ENCODE results near the gene ELMO3. TPM values are rescaled to one million over a fixed set of nuclear protein-coding genes. Genes with fewer than 3 reads are reported as not detected.

The ELMO3 gene
- total RNA-seq, 1 donor from 2014 or later = 6.9 TPM

DNA sequence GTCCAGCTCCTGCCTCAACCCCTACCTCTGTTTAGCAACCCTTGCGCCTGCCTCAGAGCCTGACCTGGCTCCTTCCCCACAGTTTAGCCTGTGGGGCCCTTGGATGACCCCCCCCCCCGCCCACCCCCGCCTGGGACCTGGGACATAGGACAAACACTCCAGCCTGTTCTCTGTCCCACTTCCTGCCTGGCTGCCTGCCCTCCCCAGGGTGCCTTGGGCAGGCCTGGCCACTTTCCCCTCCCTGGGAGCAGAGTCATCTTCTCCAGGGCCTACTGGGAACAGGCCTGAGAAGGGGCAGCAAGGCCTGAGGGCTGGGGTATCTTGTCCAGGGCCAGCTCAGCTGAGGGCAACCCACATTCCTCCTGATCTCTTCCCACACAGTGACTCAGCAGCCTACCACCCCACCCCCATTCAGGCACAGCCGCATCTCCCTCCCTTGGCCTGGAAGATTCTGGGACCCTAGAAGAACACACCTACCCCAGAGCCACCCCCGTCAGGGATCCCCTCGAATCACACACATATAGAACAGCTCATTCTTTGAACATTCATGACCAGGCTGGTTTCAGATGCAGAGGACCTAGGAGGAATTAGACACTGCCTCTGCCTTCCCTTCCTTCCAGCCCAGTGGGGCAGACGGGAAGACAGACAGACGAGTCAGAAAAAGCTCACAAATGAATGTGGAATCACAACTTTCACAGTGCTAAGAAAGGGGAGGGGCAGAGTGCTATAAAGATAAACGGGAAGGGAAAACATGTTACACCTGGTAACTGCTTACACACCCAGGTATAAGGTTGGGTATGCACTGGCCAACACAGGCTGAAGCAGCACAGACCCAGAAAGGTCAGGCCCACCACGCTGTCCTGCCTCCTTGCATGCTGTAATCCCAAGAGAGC, 42.3 kb downstream of the ELMO3 start:
- ATAC-seq (ENCODE audit: low read depth) (no peak), DNase-seq (no peak)
- TF ChIP-seq, protein P1, sequence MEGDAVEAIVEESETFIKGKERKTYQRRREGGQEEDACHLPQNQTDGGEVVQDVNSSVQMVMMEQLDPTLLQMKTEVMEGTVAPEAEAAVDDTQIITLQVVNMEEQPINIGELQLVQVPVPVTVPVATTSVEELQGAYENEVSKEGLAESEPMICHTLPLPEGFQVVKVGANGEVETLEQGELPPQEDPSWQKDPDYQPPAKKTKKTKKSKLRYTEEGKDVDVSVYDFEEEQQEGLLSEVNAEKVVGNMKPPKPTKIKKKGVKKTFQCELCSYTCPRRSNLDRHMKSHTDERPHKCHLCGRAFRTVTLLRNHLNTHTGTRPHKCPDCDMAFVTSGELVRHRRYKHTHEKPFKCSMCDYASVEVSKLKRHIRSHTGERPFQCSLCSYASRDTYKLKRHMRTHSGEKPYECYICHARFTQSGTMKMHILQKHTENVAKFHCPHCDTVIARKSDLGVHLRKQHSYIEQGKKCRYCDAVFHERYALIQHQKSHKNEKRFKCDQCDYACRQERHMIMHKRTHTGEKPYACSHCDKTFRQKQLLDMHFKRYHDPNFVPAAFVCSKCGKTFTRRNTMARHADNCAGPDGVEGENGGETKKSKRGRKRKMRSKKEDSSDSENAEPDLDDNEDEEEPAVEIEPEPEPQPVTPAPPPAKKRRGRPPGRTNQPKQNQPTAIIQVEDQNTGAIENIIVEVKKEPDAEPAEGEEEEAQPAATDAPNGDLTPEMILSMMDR (IDR thresholded peaks at IDR 0.05) = no peak
- intact Hi-C loops (cut with micrococcal nuclease) = loop anchor here (10.0 kb wide), 1 partner anchor 564 kb away; the partner anchor contains the start of genes RANBP10 and TSNAXIP1
- no peak overlapping the region for H3K27ac Mint-ChIP-seq
- H3K4me3 Mint-ChIP-seq = no peak overlapping the region
- H3K9me3 Mint-ChIP-seq = no peaks in the 10 kb centered on the region
- peaks cover 26% of the 10 kb centered on the region for H3K4me1 Mint-ChIP-seq
- no peaks in the 10 kb centered on the region for H3K27me3 Mint-ChIP-seq
- CTCF ChIA-PET = no interaction called here
- POLR2A ChIA-PET = interaction anchor here (0.9 kb wide), 1 partner anchor 9 kb away, joined by 3 read pairs; no protein-coding TSS in a partner anchor
- H3K36me3 Mint-ChIP-seq (ENCODE audit: low read depth) = peaks cover 27% of the 10 kb centered on the region

DNA sequence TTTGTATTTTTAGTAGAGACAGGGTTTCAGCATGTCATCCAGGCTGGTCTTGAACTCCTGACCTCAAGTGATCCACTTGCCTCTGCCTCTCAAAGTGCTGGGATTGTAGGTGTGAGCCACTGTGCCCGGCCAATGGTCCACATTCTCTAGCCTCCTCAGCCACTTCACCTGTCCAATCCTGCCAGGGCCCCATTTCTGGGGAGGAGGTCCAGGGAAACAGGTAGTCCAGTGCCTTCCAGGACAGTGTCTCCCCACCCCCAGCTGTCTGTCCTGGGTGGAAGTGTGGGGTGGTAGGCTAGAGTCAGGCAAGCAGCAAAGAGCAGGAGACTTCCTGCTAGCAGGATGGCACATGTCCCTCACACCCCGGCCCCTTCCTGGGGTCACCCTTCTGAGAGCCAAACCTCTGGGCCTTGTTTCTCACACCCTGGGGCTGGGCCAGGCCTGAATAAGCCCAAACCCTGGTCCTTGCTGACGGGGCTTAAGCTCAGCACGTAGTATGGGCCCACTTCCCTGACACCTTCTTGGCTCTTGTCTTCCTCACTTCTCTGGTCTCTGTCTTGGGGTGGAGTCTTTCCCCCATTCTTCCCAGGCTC, 43.3 kb downstream of the ELMO3 start:
- TF ChIP-seq, protein P1 (IDR thresholded peaks at IDR 0.05) = no peak
- ChIA-PET POLR2A (interaction anchor here (0.5 to 7.7 kb wide), 4 partner anchors 10 to 263 kb away, joined by 3 to 120 read pairs (median 4); partner anchors contain the start of gene TMEM208), CTCF (no interaction called here)
- Mint-ChIP-seq H3K27me3 (no peaks in the 10 kb centered on the region), H3K4me3 (no peak overlapping the region), H3K9me3 (no peaks in the 10 kb centered on the region), H3K27ac (peak overlapping the region; percentile 13), H3K36me3 (ENCODE audit: low read depth) (peaks cover 19% of the 10 kb centered on the region), H3K4me1 (peaks cover 27% of the 10 kb centered on the region)
- DNase-seq (no peak), ATAC-seq (ENCODE audit: low read depth) (no peak)
- intact Hi-C loops (cut with micrococcal nuclease) = loop anchor here (10.0 kb wide), 1 partner anchor 563 kb away; the partner anchor contains the start of genes RANBP10 and TSNAXIP1

DNA sequence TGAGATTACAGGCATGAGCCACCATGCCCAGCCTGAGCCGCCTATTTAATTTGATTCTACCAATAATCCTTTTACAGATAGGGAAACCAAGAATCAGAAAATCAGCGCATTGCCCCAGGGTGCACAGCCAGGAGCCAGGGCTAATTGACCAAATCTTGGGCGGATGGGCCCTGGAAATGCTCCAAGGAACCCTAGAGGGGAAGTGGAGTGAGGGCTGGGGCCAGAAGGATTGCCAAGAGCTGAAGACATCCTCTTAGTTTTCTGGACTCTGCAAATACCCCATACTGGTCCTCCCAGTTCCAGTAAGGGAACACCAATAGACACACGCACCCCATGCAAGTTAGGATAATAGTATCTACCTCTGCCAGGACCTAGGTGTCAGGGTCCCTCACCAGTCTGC, 44.5 kb downstream of the ELMO3 start:
- Mint-ChIP-seq H3K36me3 (ENCODE audit: low read depth) (peaks cover 8% of the 10 kb centered on the region), H3K4me1 (peaks cover 38% of the 10 kb centered on the region), H3K4me3 (no peak overlapping the region), H3K27me3 (no peaks in the 10 kb centered on the region), H3K27ac (peak overlapping the region; percentile 92), H3K9me3 (no peaks in the 10 kb centered on the region)
- no peak for DNase-seq
- TF ChIP-seq, protein P1 (IDR thresholded peaks at IDR 0.05) = no peak
- no peak for ATAC-seq (ENCODE audit: low read depth)
- ChIA-PET POLR2A (interaction anchor here (0.9 to 7.7 kb wide), 6 partner anchors 12 to 245 kb away, joined by 3 to 120 read pairs (median 6); partner anchors contain the start of genes ELMO3, PLEKHG4 and TMEM208), CTCF (interaction anchor here (0.9 to 1.3 kb wide), 2 partner anchors 16 to 18 kb away, joined by 3 to 9 read pairs; partner anchors contain the start of gene TMEM208)
- intact Hi-C loops (cut with micrococcal nuclease) = loop anchor here (10.0 kb wide), 1 partner anchor 561 kb away; the partner anchor contains the start of genes RANBP10 and TSNAXIP1

DNA sequence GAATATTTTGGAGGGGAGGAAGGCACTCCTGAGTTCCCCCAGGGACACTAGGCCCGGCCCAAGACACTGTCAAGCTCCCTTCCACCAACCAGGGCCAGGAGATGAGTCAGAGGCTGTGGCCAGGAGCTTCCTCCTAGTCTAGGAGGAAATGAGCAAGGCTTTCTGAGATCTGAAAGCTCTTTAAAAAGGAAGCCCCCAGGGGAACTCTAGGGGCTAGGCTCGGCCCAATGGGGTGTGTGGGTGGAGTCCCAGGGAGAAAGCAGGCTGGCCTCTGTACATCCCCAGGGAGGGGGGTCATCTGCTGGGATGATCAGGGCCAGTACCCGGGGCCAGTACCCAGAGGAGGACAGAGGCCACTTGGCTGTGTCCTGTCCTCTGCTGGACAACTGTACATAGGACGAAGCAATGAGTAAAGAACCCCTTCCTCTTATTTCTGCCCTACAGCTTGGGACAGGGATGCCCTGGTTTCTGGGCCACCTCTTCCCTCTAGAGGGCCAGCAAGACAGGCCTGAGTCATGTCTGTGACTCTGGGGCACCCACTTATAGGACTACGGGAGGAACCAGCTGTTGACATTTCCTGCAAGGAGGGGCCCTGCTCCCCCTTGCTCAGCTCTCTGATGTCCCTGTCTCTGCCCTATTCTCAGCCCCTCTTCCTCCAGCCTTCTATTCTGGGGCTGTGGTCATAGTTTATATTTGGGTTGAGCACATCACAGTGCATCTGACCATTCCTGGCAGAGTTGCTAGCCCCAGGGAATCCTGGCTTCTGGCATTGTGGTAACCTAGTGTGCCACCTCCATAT, 45.7 kb downstream of the ELMO3 start:
- TF ChIP-seq, protein P1 (IDR thresholded peaks at IDR 0.05) = no peak
- intact Hi-C loops (cut with micrococcal nuclease) = loop anchor here (1.0 to 10.0 kb wide), 7 partner anchors 17 to 602 kb away; partner anchors contain the start of genes ACD, CENPT, E2F4 and FBXL8
- ATAC-seq (ENCODE audit: low read depth) = peak; percentile 73
- Mint-ChIP-seq H3K27me3 (peaks cover 1% of the 10 kb centered on the region), H3K36me3 (ENCODE audit: low read depth) (peaks cover 1% of the 10 kb centered on the region), H3K4me3 (peak overlapping the region; percentile 82), H3K4me1 (peaks cover 44% of the 10 kb centered on the region), H3K27ac (peak overlapping the region; percentile 92), H3K9me3 (no peaks in the 10 kb centered on the region)
- ChIA-PET POLR2A (interaction anchor here (0.6 to 7.7 kb wide), 20 partner anchors 9 to 792 kb away, joined by 3 to 120 read pairs (median 4); partner anchors contain the start of genes ATP6V0D1, E2F4, ELMO3 and FBXL8), CTCF (interaction anchor here (0.6 to 1.3 kb wide), 6 partner anchors 12 to 291 kb away, joined by 3 to 9 read pairs (median 3); partner anchors contain the start of gene TMEM208)
- DNase-seq = peak; percentile 69

Measured in activated B cell treated with CpG ODN at 0.5 μM for 24 hours (primary cell).